ENCODE measurements around the gene SFXN3.

The SFXN3 gene

GRCh38 chr10:101066146-101066895 lies 35.3 kb downstream of the SFXN3 start:
- Histone ChIP-seq H3K27me3 (ENCODE audit: insufficient read depth, low read length) (no peaks in the 10 kb centered on the region), H3F3A (ENCODE audit: insufficient read depth, low read length) (no peaks in the 10 kb centered on the region), H3K9me2 (ENCODE audit: low read depth, low read length) (no peaks in the 10 kb centered on the region), H3K9ac (ENCODE audit: low read length) (no peak overlapping the region), H3K79me2 (ENCODE audit: insufficient read depth, low read length) (no peaks in the 10 kb centered on the region), H3K9me3 (ENCODE audit: low read length) (no peaks in the 10 kb centered on the region), H3K4me1 (ENCODE audit: insufficient read depth, low read length, severe bottlenecking) (peaks cover 34% of the 10 kb centered on the region), H4K20me1 (ENCODE audit: insufficient read depth, low read length) (no peaks in the 10 kb centered on the region), H3K27ac (ENCODE audit: low read depth, low read length, poor library complexity, severe bottlenecking) (no peak overlapping the region), H3K4me3 (ENCODE audit: low read depth, low read length, poor library complexity, severe bottlenecking) (peak overlapping the region; percentile 22), H3K4me2 (ENCODE audit: low read length) (peak overlapping the region; percentile 54), H2AFZ (ENCODE audit: low read length) (no peak overlapping the region), H3K36me3 (ENCODE audit: insufficient read depth, low read length) (no peaks in the 10 kb centered on the region)
- TF ChIP-seq CTCF (IDR thresholded peaks at IDR 0.05; ENCODE audit: low read length) (peak; percentile 31; the same call in 1 of the 2 replicates), EZH2 (IDR thresholded peaks at IDR 0.05; ENCODE audit: borderline replicate concordance, low read length) (no peak)

- Histone ChIP-seq H3K9ac (ENCODE audit: low read length) (no peak overlapping the region), H3K9me2 (ENCODE audit: low read depth, low read length) (no peaks in the 10 kb centered on the region), H3K27ac (ENCODE audit: low read depth, low read length, poor library complexity, severe bottlenecking) (no peak overlapping the region), H3K4me1 (ENCODE audit: insufficient read depth, low read length, severe bottlenecking) (peaks cover 28% of the 10 kb centered on the region), H4K20me1 (ENCODE audit: insufficient read depth, low read length) (no peaks in the 10 kb centered on the region), H2AFZ (ENCODE audit: low read length) (no peak overlapping the region), H3K9me3 (ENCODE audit: low read length) (no peaks in the 10 kb centered on the region), H3F3A (ENCODE audit: insufficient read depth, low read length) (no peaks in the 10 kb centered on the region), H3K4me2 (ENCODE audit: low read length) (peak overlapping the region; percentile 77), H3K79me2 (ENCODE audit: insufficient read depth, low read length) (no peaks in the 10 kb centered on the region), H3K36me3 (ENCODE audit: insufficient read depth, low read length) (no peaks in the 10 kb centered on the region), H3K4me3 (ENCODE audit: low read depth, low read length, poor library complexity, severe bottlenecking) (peak overlapping the region; percentile 60), H3K27me3 (ENCODE audit: insufficient read depth, low read length) (no peaks in the 10 kb centered on the region)
- TF ChIP-seq CTCF (IDR thresholded peaks at IDR 0.05; ENCODE audit: low read length) (no peak), EZH2 (IDR thresholded peaks at IDR 0.05; ENCODE audit: borderline replicate concordance, low read length) (no peak)
These were observed 35.9 kb downstream of the SFXN3 start for GRCh38 chr10:101066896-101067355.

GRCh38 chr10:101067356-101068083 lies 36.5 kb downstream of the SFXN3 start:
- Histone ChIP-seq H3K4me3 (ENCODE audit: low read depth, low read length, poor library complexity, severe bottlenecking) (peak overlapping the region; percentile 60), H3K27me3 (ENCODE audit: insufficient read depth, low read length) (no peaks in the 10 kb centered on the region), H3K79me2 (ENCODE audit: insufficient read depth, low read length) (no peaks in the 10 kb centered on the region), H3K9me2 (ENCODE audit: low read depth, low read length) (no peaks in the 10 kb centered on the region), H4K20me1 (ENCODE audit: insufficient read depth, low read length) (no peaks in the 10 kb centered on the region), H3K9ac (ENCODE audit: low read length) (peak overlapping the region; percentile 57; the same call in 1 of the 2 replicates), H3K27ac (ENCODE audit: low read depth, low read length, poor library complexity, severe bottlenecking) (no peak overlapping the region), H3F3A (ENCODE audit: insufficient read depth, low read length) (no peaks in the 10 kb centered on the region), H3K9me3 (ENCODE audit: low read length) (no peaks in the 10 kb centered on the region), H3K4me2 (ENCODE audit: low read length) (peak overlapping the region; percentile 77), H3K36me3 (ENCODE audit: insufficient read depth, low read length) (no peaks in the 10 kb centered on the region), H3K4me1 (ENCODE audit: insufficient read depth, low read length, severe bottlenecking) (peaks cover 22% of the 10 kb centered on the region), H2AFZ (ENCODE audit: low read length) (no peak overlapping the region; the same call in 1 of the 2 replicates)
- peak; percentile 55 for TF ChIP-seq CTCF (IDR thresholded peaks at IDR 0.05; ENCODE audit: low read length)
- no peak for TF ChIP-seq EZH2 (IDR thresholded peaks at IDR 0.05; ENCODE audit: borderline replicate concordance, low read length)

Data from OCI-LY1 (cell line).